Smooth muscle cell (in vitro differentiated cells): ENCODE results near the gene RRP15. TPM values are rescaled to one million over a fixed set of nuclear protein-coding genes. Genes with fewer than 3 reads are reported as not detected.

Experiments used
- DNase-seq: peaks from one replicate; lab custom pipeline; 2025; ENCODE audit not compliant: unreplicated experiment; lab: John Stamatoyannopoulos, UW
- H2AFZ ChIP-seq: fragments of 200-600 bp; sonication (generic); 2 replicates; pipeline ENCODE4 v1.6.0; 2016; ENCODE audit warnings: antibody characterized with exemption, low read depth, mild to moderate bottlenecking
- H3F3A ChIP-seq: fragments of 200-600 bp; sonication (generic); 2 replicates; pipeline ENCODE4 v1.6.0; 2017; ENCODE audit warnings: antibody characterized with exemption, low read depth
- H3K27ac ChIP-seq: fragments of 200-600 bp; sonication (generic); 2 replicates; pipeline ENCODE4 v1.5.1; 2016; ENCODE audit warnings: low read depth, mild to moderate bottlenecking
- H3K27me3 ChIP-seq: fragments of 200-600 bp; sonication (generic); 2 replicates; pipeline ENCODE4 v1.6.1; 2016; ENCODE audit warnings: low read depth, mild to moderate bottlenecking
- H3K36me3 ChIP-seq: fragments of 200-600 bp; sonication (generic); 2 replicates; pipeline ENCODE4 v1.5.1; 2016; ENCODE audit warnings: low read depth
- H3K4me1 ChIP-seq: fragments of 200-600 bp; sonication (generic); 2 replicates; pipeline ENCODE4 v1.5.1; 2016; ENCODE audit warnings: low read depth
- H3K4me2 ChIP-seq: fragments of 200-600 bp; sonication (generic); 2 replicates; pipeline ENCODE4 v1.6.0; 2016; ENCODE audit warnings: mild to moderate bottlenecking
- H3K4me3 ChIP-seq: fragments of 200-600 bp; sonication (generic); 2 replicates; pipeline ENCODE4 v1.5.1; 2016; ENCODE audit warnings: mild to moderate bottlenecking
- H3K79me2 ChIP-seq: fragments of 200-600 bp; sonication (generic); 2 replicates; pipeline ENCODE4 v1.6.0; 2016; ENCODE audit warnings: low read depth, mild to moderate bottlenecking
- H3K9ac ChIP-seq: fragments of 200-600 bp; sonication (generic); 2 replicates; pipeline ENCODE4 v1.6.0; 2016; ENCODE audit warnings: low read depth
- H3K9me3 ChIP-seq: fragments of 200-600 bp; sonication (generic); replicated peaks from 2 replicates; pipeline ENCODE4 v1.5.1; 2016; ENCODE audit warnings: low read depth
- H4K20me1 ChIP-seq: fragments of 200-600 bp; sonication (generic); 2 replicates; pipeline ENCODE4 v1.6.0; 2016; ENCODE audit warnings: low read depth
- CTCF ChIP-seq: fragments of 200-600 bp; sonication (generic); IDR thresholded peaks from 2 replicates; pipeline ENCODE4 v1.5.1; 2017; ENCODE audit warnings: borderline replicate concordance, mild to moderate bottlenecking, antibody characterized with exemption; ENCODE audit not compliant: insufficient read depth, poor library complexity, severe bottlenecking
- WGBS: methylation state at CpG from one replicate; pipeline ENCODE4 v1.1.7; 2016; ENCODE audit warnings: low lambda C conversion rate; 5-methylcytosine and 5-hydroxymethylcytosine counted together
- polyA plus RNA-seq: library from polyadenylated mRNA; unstranded; fragments of >200 nt; fragmentation: Nextera tagmentation; extraction: Ambion mirVana; gene quantifications from 2 replicates; pipeline ENCODE4 v1.2.1, GENCODE V29; 2016
- total RNA-seq: library from RNA; depleted of rRNA; stranded (reverse); fragments of >200 nt; gene quantifications from 2 replicates; pipeline ENCODE4 v1.2.3, GENCODE V29; 2014

Gene RRP15
- total and polyA plus RNA-seq, 2 experiments from 2014 or later = 6.6 to 13.2 TPM

- 90% methylated on average over 1 of the region's 1 CpG for WGBS
Observed at GRCh38 chr1:218301217-218301616, 16.1 kb downstream of the RRP15 start.

DNA sequence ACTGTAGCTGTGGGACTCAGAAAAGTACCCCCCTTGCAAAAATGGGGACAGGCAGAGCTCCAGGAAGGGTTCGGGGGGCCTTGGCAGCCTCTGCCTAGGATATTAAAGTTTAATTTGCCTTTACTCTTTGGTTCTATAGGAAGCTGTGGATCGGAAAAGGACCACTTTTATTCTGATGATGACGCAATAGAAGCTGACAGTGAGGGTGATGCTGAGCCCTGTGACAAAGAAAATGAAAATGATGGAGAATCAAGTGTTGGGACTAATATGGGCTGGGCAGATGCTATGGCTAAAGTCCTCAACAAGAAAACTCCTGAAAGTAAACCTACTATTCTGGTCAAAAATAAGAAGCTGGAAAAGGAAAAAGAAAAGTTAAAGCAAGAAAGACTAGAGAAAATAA, 17.1 kb downstream of the RRP15 start:
- H3K9ac ChIP-seq = no peak overlapping the region
- no peak overlapping the region for H2AFZ ChIP-seq
- no peaks in the 10 kb centered on the region for H3K27me3 ChIP-seq
- peaks cover 4% of the 10 kb centered on the region for H3K36me3 ChIP-seq
- TF ChIP-seq CTCF = no peak
- H3F3A ChIP-seq = no peaks in the 10 kb centered on the region
- no peaks in the 10 kb centered on the region for H3K9me3 ChIP-seq
- no peak overlapping the region for H3K4me2 ChIP-seq
- peaks cover 5% of the 10 kb centered on the region for H3K4me1 ChIP-seq
- H3K4me3 ChIP-seq = no peak overlapping the region
- DNase-seq = no peak
- 98% methylated on average over 3 of the region's 3 CpGs for WGBS
- no peak overlapping the region for H3K27ac ChIP-seq
- peaks cover 15% of the 10 kb centered on the region for H4K20me1 ChIP-seq
- H3K79me2 ChIP-seq = peaks cover 3% of the 10 kb centered on the region

More at GRCh38 chr1:218301217-218301616, 16.1 kb downstream of the RRP15 start:
- Histone ChIP-seq H3F3A (no peaks in the 10 kb centered on the region), H3K4me3 (no peak overlapping the region), H3K27ac (no peak overlapping the region), H3K79me2 (peaks cover 3% of the 10 kb centered on the region), H2AFZ (no peak overlapping the region), H4K20me1 (peaks cover 15% of the 10 kb centered on the region), H3K9me3 (no peaks in the 10 kb centered on the region), H3K4me1 (peaks cover 5% of the 10 kb centered on the region), H3K4me2 (no peak overlapping the region), H3K9ac (no peak overlapping the region), H3K27me3 (no peaks in the 10 kb centered on the region), H3K36me3 (peaks cover 4% of the 10 kb centered on the region)
- DNase-seq = no peak
- TF ChIP-seq CTCF = no peak

- Histone ChIP-seq H3K79me2 (peaks cover 3% of the 10 kb centered on the region), H3K4me2 (no peak overlapping the region), H3K9me3 (no peaks in the 10 kb centered on the region), H3K27me3 (no peaks in the 10 kb centered on the region), H3K4me1 (peaks cover 5% of the 10 kb centered on the region), H4K20me1 (peaks cover 15% of the 10 kb centered on the region), H2AFZ (no peak overlapping the region), H3K36me3 (peaks cover 4% of the 10 kb centered on the region), H3K27ac (no peak overlapping the region), H3K9ac (no peak overlapping the region), H3F3A (no peaks in the 10 kb centered on the region), H3K4me3 (no peak overlapping the region)
- DNase-seq = no peak
- no peak for TF ChIP-seq CTCF
Observed at GRCh38 chr1:218303176-218303879, 18.2 kb downstream of the RRP15 start.
